ENCODE measurements around the gene ETF1.

ETF1 gene

DNA sequence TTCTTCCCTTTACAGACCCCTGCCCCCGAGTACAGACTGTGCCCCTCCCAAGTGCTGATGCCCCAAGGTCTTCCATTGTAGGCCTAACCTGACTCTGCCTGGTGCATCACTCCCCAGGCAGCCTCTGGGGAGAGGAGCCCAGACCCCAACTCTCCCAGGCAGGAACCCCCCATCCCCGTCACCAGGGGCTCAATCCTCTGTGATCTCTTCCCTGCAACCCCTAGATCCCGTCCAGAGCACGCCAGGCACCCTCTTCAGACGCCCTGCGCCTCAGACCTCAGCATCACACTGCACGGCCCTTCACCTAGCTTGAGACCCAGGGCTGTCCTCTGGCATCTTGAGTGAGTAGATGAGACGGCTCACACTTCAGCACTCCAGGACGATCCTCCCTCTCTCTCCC, 84.2 kb downstream of the ETF1 start:
- Histone ChIP-seq H3K27me3 (ENCODE audit: insufficient read depth, poor library complexity, severe bottlenecking) (no peaks in the 10 kb centered on the region), H3K27ac (ENCODE audit: poor library complexity, severe bottlenecking) (no peak overlapping the region), H3K4me3 (ENCODE audit: severe bottlenecking) (no peak overlapping the region), H3K36me3 (ENCODE audit: low read depth) (no peaks in the 10 kb centered on the region), H3K9me3 (ENCODE audit: severe bottlenecking) (no peaks in the 10 kb centered on the region), H3K4me1 (ENCODE audit: insufficient read depth, poor library complexity, severe bottlenecking) (no peaks in the 10 kb centered on the region)
- DNase-seq (ENCODE audit: low spot score) (no peak), ATAC-seq (ENCODE audit: low read depth) (no peak)
- TF ChIP-seq, protein P1, sequence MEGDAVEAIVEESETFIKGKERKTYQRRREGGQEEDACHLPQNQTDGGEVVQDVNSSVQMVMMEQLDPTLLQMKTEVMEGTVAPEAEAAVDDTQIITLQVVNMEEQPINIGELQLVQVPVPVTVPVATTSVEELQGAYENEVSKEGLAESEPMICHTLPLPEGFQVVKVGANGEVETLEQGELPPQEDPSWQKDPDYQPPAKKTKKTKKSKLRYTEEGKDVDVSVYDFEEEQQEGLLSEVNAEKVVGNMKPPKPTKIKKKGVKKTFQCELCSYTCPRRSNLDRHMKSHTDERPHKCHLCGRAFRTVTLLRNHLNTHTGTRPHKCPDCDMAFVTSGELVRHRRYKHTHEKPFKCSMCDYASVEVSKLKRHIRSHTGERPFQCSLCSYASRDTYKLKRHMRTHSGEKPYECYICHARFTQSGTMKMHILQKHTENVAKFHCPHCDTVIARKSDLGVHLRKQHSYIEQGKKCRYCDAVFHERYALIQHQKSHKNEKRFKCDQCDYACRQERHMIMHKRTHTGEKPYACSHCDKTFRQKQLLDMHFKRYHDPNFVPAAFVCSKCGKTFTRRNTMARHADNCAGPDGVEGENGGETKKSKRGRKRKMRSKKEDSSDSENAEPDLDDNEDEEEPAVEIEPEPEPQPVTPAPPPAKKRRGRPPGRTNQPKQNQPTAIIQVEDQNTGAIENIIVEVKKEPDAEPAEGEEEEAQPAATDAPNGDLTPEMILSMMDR (IDR thresholded peaks at IDR 0.05; ENCODE audit: poor library complexity, severe bottlenecking), result no peak

DNA sequence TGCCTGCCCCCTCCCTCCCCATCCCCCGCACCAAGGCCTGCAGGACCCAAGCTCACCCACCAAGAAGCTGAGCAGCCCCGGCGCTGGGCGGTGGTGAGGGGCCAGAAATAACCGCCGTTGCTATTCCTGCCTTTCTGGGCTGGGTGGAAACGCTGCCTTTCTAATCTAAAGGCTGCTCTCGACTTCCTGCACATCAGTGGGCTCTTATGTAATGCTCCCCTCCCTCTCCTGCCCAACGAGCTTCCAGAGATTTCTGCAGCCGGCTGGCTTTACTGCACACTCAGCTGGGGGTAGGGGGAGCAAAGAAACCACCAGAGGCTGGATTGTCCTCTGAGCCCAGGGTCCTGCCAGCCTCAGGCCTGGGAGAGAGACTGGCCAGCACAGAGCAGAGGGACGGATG, 84.7 kb downstream of the ETF1 start:
- no peaks in the 10 kb centered on the region for H3K27me3 ChIP-seq (ENCODE audit: insufficient read depth, poor library complexity, severe bottlenecking)
- no peak for DNase-seq (ENCODE audit: low spot score)
- ATAC-seq (ENCODE audit: low read depth), result no peak
- H3K4me1 ChIP-seq (ENCODE audit: insufficient read depth, poor library complexity, severe bottlenecking), result no peaks in the 10 kb centered on the region
- TF ChIP-seq, protein P1 (IDR thresholded peaks at IDR 0.05; ENCODE audit: poor library complexity, severe bottlenecking), result no peak
- H3K27ac ChIP-seq (ENCODE audit: poor library complexity, severe bottlenecking), result no peak overlapping the region
- H3K4me3 ChIP-seq (ENCODE audit: severe bottlenecking), result no peak overlapping the region
- no peaks in the 10 kb centered on the region for H3K9me3 ChIP-seq (ENCODE audit: severe bottlenecking)
- H3K36me3 ChIP-seq (ENCODE audit: low read depth), result no peaks in the 10 kb centered on the region

DNA sequence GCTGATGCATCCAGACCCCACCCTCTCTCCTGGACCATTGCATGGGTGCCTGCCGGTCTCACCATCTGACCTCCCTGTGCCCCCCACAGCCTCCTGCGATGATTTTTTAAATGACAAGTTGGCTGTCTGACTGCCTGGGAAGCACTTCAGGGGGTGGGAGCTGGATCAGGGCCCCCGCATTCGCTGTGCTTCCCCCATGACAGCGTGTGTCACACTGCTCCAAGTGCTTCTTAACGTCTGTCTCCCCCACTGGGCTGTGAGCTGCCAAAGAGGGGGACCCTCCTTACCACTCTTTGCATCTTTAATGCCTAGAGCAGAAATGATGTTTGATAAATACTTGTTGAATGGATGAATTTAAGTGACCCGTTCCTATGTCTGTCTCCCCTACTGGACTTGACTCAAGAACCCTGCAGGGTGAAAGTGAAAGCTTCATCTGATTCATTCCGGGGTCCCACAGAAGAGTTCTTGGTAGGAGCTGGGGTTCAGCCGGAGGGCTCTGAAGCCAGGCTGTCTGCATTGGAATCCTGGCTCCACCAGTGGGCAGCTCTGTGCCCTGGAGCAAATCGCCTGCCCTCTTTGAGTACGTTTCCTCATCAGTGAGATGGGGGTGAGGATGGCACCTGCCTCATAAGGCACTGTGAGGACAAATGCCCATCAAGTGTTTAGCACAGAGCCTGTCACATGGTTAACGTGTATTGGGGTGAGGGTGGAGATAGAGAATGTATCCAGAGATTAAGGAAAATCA, 85.3 kb downstream of the ETF1 start:
- TF ChIP-seq, protein P1 (IDR thresholded peaks at IDR 0.05; ENCODE audit: poor library complexity, severe bottlenecking), result no peak
- Histone ChIP-seq H3K27ac (ENCODE audit: poor library complexity, severe bottlenecking) (no peak overlapping the region), H3K4me1 (ENCODE audit: insufficient read depth, poor library complexity, severe bottlenecking) (no peaks in the 10 kb centered on the region), H3K4me3 (ENCODE audit: severe bottlenecking) (no peak overlapping the region), H3K36me3 (ENCODE audit: low read depth) (no peaks in the 10 kb centered on the region), H3K27me3 (ENCODE audit: insufficient read depth, poor library complexity, severe bottlenecking) (no peaks in the 10 kb centered on the region), H3K9me3 (ENCODE audit: severe bottlenecking) (no peaks in the 10 kb centered on the region)
- DNase-seq (ENCODE audit: low spot score) (no peak), ATAC-seq (ENCODE audit: low read depth) (no peak)

Data from RWPE2 (cell line).